CD4-positive, alpha-beta T cell (primary cell): ENCODE data around the gene KLC1. TPM values are rescaled to one million over a fixed set of nuclear protein-coding genes. Genes with fewer than 3 reads are reported as not detected.
"Not testable (repeated sequence)": the region's sequence is repeated elsewhere in the genome, so short reads cannot be mapped to it uniquely, and the experiment has no call there.

Source experiments
- ATAC-seq: fragments of 200-7000 bp; cut with Tn5 transposase; one replicate; pipeline ENCODE4 v1.10.0; 2022; ENCODE audit warnings: mild to moderate bottlenecking; ENCODE audit not compliant: poor library complexity
- CTCF ChIA-PET: fragments of 350-600 bp; sonication (Branson Sonifier 250); formaldehyde crosslinking; loops from one replicate; lab custom pipeline; 2021; ENCODE audit warnings: antibody characterized with exemption, inconsistent platforms; lab: Charles Lee
- POLR2A ChIA-PET: fragments of 350-600 bp; sonication (Branson Sonifier 250); formaldehyde crosslinking; loops from one replicate; lab custom pipeline; 2021; ENCODE audit warnings: antibody characterized with exemption, inconsistent platforms; lab: Charles Lee
- DNase-seq, 14 experiments: peaks; one replicate each; pipeline ENCODE4 v3.0.0-alpha.2; 2013 to 2020; ENCODE audit warnings: mixed read lengths in 2 of 14
- H3K27ac ChIP-seq, 2 donors: one replicate each; pipeline versions ENCODE4 v1.5.1 to v1.7.0; 2013; ENCODE audit warnings: low read length in 2 of 2, low read depth in 1 of 2, mild to moderate bottlenecking in 1 of 2
- H3K27me3 ChIP-seq, 2 experiments: 1 replicate in 1 of 2; 2 replicates in 1 of 2; pipeline versions ENCODE4 v1.6.1 to v1.7.0; 2013; ENCODE audit warnings: low read length in 2 of 2, control low read depth in 1 of 2, mild to moderate bottlenecking in 1 of 2, moderate library complexity in 1 of 2; ENCODE audit not compliant: insufficient read depth in 2 of 2, control insufficient read depth in 1 of 2
- H3K36me3 ChIP-seq: one replicate; pipeline ENCODE4 v1.6.1; 2013; ENCODE audit warnings: low read length, control low read depth; ENCODE audit not compliant: insufficient read depth
- H3K4me1 ChIP-seq: one replicate; pipeline ENCODE4 v1.6.1; 2013; ENCODE audit warnings: low read length, control low read depth; ENCODE audit not compliant: insufficient read depth
- H3K4me3 ChIP-seq: one replicate; pipeline ENCODE4 v1.5.1; 2013; ENCODE audit warnings: mild to moderate bottlenecking, low read length, moderate library complexity
- H3K9me3 ChIP-seq, 2 experiments: 1 replicate in 1 of 2; 2 replicates in 1 of 2; pipeline versions ENCODE4 v1.6.1 to v1.7.0; 2013; ENCODE audit warnings: low read length in 2 of 2, mild to moderate bottlenecking in 2 of 2, control low read depth in 1 of 2, moderate library complexity in 1 of 2; ENCODE audit not compliant: control insufficient read depth in 1 of 2, insufficient read depth in 1 of 2
- H3K27ac Mint-ChIP-seq: one replicate; pipeline ENCODE4 v1.8.0; 2020; ENCODE audit warnings: mixed read lengths
- H3K27me3 Mint-ChIP-seq: one replicate; pipeline ENCODE4 v1.8.0; 2021; ENCODE audit warnings: mixed read lengths
- H3K36me3 Mint-ChIP-seq: one replicate; pipeline ENCODE4 v1.8.0; 2021; ENCODE audit warnings: low read depth, mixed read lengths
- H3K4me1 Mint-ChIP-seq: one replicate; pipeline ENCODE4 v1.8.0; 2021; ENCODE audit warnings: low read depth, mixed read lengths
- H3K4me3 Mint-ChIP-seq: one replicate; pipeline ENCODE4 v1.8.0; 2020; ENCODE audit warnings: mild to moderate bottlenecking, mixed read lengths
- H3K9me3 Mint-ChIP-seq: one replicate; pipeline ENCODE4 v1.8.0; 2020; ENCODE audit warnings: mixed read lengths
- CTCF ChIP-seq: fragments of 200-600 bp; IDR thresholded peaks from one replicate; pipeline ENCODE4 v1.8.0; 2022; ENCODE audit warnings: antibody characterized with exemption, mild to moderate bottlenecking
- intact Hi-C, 2 experiments: fragments of 100-400 bp; cut with DNase I in 1 of 2; cut with micrococcal nuclease in 1 of 2; formaldehyde crosslinking; loops; one replicate each; pipeline versions ENCODE4 v1.15.1 to v1.9.0; 2023 to 2025; cut with DNase I, micrococcal nuclease
- total RNA-seq, 174 experiments: library from RNA in 2 of 174; stranded (reverse) in 2 of 174; gene quantifications; one replicate each; pipeline ENCODE4 v1.2.3 and lab custom pipeline; 2021 to 2026

KLC1 gene
- total RNA-seq, 2 experiments from 2014 or later: 111 to 119 TPM

- TF ChIP-seq CTCF: no peak
- no peaks in the 10 kb centered on the region for H3K4me1 ChIP-seq
- no peaks in the 10 kb centered on the region for H3K27me3 ChIP-seq
- no peaks in the 10 kb centered on the region for H3K27me3 Mint-ChIP-seq
- no peak overlapping the region for H3K4me3 Mint-ChIP-seq
- ChIA-PET CTCF (interaction anchor here (0.7 kb wide), 1 partner anchor 70 kb away, joined by 5 read pairs; no protein-coding TSS in a partner anchor), POLR2A (no interaction called here)
- H3K9me3 Mint-ChIP-seq: no peaks in the 10 kb centered on the region
- DNase-seq (no peak), ATAC-seq (no peak)
- H3K9me3 ChIP-seq: no peaks in the 10 kb centered on the region
- H3K27ac Mint-ChIP-seq: peak overlapping the region; percentile 24
- peaks cover 73% of the 10 kb centered on the region for H3K36me3 ChIP-seq
- no peaks in the 10 kb centered on the region for H3K4me1 Mint-ChIP-seq
- intact Hi-C loops: no loop called here
- H3K4me3 ChIP-seq: no peak overlapping the region
- no peak overlapping the region for H3K27ac ChIP-seq
- peaks cover 78% of the 10 kb centered on the region for H3K36me3 Mint-ChIP-seq
These were observed 61.3 kb downstream of the KLC1 start for GRCh38 chr14:103690332-103690731.

- H3K27ac ChIP-seq, H3K4me3 Mint-ChIP-seq, H3K27ac Mint-ChIP-seq, DNase-seq, CTCF ChIA-PET, H3K9me3 Mint-ChIP-seq, POLR2A ChIA-PET, H3K9me3 ChIP-seq, H3K4me1 Mint-ChIP-seq, H3K4me1 ChIP-seq, H3K27me3 ChIP-seq, ATAC-seq, intact Hi-C loops, H3K4me3 ChIP-seq, H3K27me3 Mint-ChIP-seq: not testable (repeated sequence)
- peaks cover 75% of the 10 kb centered on the region for H3K36me3 Mint-ChIP-seq
- H3K36me3 ChIP-seq: peaks cover 70% of the 10 kb centered on the region
These were observed 62.6 kb downstream of the KLC1 start for GRCh38 chr14:103691655-103692054.

- POLR2A ChIA-PET: no interaction called here
- Mint-ChIP-seq H3K4me1 (peaks cover 1% of the 10 kb centered on the region), H3K9me3 (no peaks in the 10 kb centered on the region), H3K4me3 (no peak overlapping the region), H3K27ac (no peak overlapping the region), H3K27me3 (no peaks in the 10 kb centered on the region), H3K36me3 (peaks cover 75% of the 10 kb centered on the region)
- Histone ChIP-seq H3K27ac (no peak overlapping the region), H3K9me3 (no peaks in the 10 kb centered on the region), H3K4me3 (no peak overlapping the region), H3K36me3 (peaks cover 69% of the 10 kb centered on the region), H3K4me1 (peaks cover 2% of the 10 kb centered on the region), H3K27me3 (no peaks in the 10 kb centered on the region)
- CTCF ChIA-PET: no interaction called here
- no peak for DNase-seq
- no peak for ATAC-seq
- no peak for TF ChIP-seq CTCF
- intact Hi-C loops: no loop called here
These were observed 63.1 kb downstream of the KLC1 start for GRCh38 chr14:103692159-103692558.

GRCh38 chr14:103692871-103693270 is 63.9 kb downstream of the KLC1 start:
- Histone ChIP-seq H3K9me3 (no peaks in the 10 kb centered on the region), H3K4me1 (peaks cover 3% of the 10 kb centered on the region), H3K27ac (no peak overlapping the region), H3K36me3 (peaks cover 69% of the 10 kb centered on the region), H3K4me3 (no peak overlapping the region), H3K27me3 (no peaks in the 10 kb centered on the region)
- POLR2A ChIA-PET: no interaction called here
- Mint-ChIP-seq H3K9me3 (no peaks in the 10 kb centered on the region), H3K27ac (no peak overlapping the region), H3K4me1 (peaks cover 4% of the 10 kb centered on the region), H3K4me3 (no peak overlapping the region), H3K27me3 (no peaks in the 10 kb centered on the region), H3K36me3 (peaks cover 77% of the 10 kb centered on the region)
- no peak for ATAC-seq
- no peak for DNase-seq
- CTCF ChIA-PET: no interaction called here
- no peak for TF ChIP-seq CTCF
- intact Hi-C loops: no loop called here
